AG20443 (cell line): ENCODE results near the gene CBFA2T3.
A peak's percentile ranks its signal among the peaks of the same experiment; 100 is the strongest.

Experiments
- DNase-seq: peaks from one replicate; pipeline ENCODE4 v3.0.0; 2012; ENCODE audit warnings: low spot score, mixed read lengths

The CBFA2T3 gene

DNA sequence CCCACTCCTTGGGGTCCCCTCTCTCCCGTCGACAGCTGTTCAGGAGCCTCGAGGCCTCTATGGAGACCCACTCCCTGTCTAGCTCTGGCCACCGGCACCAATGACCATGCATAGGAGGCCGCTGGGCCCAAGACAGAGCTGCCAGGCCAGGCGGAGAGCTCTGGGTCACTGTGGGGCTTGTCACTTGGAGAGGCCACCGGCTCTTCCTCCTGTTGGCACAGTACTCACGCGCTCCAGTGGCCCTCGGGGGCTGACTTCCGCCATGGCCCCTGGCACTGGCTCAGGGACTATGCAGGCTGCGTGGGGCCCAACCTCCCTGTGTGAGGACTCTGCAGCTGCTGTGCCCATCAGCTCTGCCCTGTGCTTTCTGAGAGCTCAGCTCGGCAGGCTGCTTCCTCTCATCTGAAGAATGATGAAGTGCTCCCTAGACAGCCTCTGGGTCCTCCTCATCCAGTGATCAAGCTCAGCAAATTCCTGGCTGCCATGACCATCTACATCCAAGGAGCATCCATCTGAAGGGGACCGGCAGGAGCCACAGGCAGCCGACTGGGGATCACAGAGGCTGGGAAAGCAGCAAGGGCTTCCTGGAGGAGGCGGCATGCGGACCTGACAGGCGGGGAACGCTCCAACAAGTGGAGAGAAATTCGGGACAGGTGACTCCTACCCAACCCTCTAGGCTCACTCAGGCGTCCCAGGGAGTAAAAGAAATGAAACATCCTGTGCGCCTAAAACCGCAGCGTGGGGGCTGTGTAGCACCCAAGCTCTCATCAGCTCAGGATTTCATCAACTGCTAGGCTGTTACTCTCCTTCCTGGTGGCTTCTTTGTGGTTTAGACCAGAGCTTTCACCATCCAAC lies 137.0 kb downstream of the CBFA2T3 start:
- DNase-seq = no peak

GRCh38 chr16:88839026-88839529 lies 137.9 kb downstream of the CBFA2T3 start:
- DNase-seq = no peak

- no peak for DNase-seq
Measured at GRCh38 chr16:88838566-88838965, 138.4 kb downstream of the CBFA2T3 start.

- no peak for DNase-seq
Measured at GRCh38 chr16:88837806-88838205, 139.2 kb downstream of the CBFA2T3 start.

DNA sequence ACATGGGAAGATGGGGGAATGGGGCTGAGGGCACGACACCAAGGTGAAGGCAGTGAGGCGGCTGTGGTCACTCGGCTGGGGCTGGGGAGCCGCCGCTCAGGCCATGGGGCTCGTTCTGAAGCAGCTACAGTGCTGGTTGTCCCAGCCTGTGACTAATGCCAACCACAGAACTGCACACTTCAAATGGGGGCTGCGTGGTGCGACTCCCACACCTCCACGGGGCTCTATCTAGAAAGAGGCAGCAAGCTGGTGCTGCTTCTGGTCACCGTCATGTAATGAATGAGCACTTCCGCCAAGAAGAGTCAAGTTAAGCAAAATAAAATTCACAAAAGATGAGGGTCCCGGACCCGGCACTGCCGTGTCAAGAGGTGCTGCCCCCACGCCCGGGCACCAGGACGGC lies 140.2 kb downstream of the CBFA2T3 start:
- no peak for DNase-seq

- DNase-seq = no peak
Measured at GRCh38 chr16:88835818-88836217, 141.2 kb downstream of the CBFA2T3 start.

DNA sequence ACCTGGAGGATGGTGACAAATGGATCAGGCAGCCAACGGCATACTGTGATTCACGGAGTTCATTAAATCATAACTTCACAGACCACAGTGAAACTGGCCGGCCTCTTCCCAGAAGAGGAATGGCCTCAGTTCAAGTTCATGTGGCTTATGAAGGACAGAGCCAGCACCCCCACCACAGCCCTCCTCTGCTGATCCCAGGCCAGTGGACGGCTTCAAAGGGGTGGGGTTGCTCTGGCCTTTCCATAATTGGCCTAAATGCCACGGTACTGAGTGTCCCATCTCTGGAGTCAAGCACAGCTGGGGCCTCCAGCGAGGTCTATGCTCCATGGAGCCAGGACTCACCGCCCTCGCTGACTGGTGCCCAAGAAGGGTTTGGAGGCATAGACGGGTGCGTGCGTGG lies 141.6 kb downstream of the CBFA2T3 start:
- peak; percentile 76 for DNase-seq

GRCh38 chr16:88834670-88835069 lies 142.3 kb downstream of the CBFA2T3 start:
- no peak for DNase-seq

GRCh38 chr16:88833086-88833485 lies 143.9 kb downstream of the CBFA2T3 start:
- DNase-seq = no peak

DNA sequence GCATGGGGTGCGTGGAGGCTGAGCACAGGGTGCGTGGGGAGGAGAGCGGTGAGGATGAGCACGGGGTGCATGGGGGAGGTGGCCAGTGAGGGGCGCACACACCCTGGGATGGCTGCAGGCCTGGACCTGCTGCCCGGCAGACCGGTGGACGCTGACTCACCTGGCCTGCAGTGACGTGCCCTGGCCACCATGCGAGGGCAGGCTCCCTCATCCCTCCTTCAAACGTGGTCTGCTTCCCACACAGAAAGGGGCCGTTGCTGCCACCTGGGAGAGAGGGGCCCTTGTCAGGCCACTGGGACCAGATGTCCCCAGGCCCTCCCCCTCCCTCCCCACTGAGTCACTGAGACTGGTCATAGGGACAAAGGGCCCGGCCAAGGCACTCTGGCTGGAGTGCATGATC lies 145.2 kb downstream of the CBFA2T3 start:
- DNase-seq = peak; percentile 29

DNA sequence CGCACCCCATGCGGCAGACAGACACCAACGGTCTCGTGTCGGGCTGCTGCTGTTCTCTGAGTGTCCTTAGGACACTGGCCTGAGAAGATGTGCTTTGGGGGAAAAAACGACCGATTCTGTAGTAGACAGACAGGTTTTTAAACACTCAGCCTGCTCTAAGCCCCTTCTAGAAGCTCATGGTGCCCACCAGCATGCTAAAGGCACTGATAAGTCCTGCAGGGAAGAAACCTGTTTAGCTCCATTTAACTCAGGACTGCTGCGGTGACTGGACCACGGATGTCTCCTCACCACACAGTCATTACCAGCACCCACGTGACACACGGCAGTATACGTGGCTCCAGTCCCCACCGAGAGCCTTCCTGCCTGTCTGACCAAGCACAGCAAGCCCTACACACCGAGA lies 146.2 kb downstream of the CBFA2T3 start:
- no peak for DNase-seq

DNA sequence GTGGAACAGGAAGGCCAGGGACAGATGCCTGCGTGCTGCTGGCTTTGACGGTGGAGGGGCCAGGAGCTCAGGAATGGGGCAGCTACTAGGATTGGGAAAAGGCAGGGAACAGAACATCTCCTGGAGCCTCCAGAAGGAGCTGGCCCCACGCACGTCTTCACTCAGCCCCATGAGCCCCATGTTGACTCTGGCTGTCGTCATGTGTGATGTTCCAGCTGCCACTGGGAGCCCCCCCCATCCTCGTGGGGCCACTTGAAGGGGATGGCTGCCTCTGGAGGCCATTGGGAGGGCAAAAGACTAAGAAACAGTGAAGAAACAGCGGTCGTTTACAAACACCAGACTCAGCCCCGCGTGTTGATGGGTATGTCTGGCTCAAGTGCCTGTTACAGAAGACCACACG lies 146.7 kb downstream of the CBFA2T3 start:
- no peak for DNase-seq

DNA sequence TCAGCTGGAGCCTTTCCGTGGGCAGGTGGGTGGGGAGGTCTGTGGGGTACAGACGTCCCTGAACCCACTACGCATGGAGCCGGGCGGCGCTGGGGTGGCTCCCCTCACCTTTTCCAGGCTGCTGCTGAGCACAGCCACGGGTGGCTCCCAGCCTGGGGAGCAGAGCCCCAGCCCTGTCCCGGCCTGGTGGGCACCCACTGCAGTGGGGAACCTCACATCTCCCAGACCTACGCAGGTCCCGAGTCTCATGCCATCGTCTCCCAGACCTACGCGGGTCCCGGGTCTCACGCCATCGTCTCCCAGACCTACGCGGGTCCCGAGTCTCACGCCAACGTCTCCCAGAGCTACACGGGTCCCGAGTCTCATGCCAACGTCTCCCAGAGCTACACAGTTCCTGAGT lies 148.3 kb downstream of the CBFA2T3 start:
- no peak for DNase-seq

DNA sequence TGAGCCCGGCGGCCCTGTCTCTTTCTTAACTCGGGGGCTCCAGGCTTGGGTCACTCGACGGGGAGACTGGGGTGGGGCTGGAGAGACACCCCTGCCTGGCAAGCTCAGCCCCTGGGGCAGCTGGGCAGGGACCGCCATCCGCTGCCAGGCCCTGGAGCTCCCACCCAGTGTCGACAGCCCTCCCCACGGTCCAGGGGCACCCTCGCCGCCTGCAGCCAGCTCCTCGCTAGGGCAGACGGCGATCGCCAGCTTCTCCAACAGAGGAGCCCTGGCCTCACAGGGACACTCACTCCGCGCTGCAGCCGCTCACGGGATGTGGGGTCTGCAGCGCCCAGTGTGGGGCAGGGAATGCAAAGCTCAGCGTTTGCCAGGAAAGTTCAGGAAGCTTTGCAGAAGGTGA lies 149.3 kb downstream of the CBFA2T3 start:
- DNase-seq = no peak

DNA sequence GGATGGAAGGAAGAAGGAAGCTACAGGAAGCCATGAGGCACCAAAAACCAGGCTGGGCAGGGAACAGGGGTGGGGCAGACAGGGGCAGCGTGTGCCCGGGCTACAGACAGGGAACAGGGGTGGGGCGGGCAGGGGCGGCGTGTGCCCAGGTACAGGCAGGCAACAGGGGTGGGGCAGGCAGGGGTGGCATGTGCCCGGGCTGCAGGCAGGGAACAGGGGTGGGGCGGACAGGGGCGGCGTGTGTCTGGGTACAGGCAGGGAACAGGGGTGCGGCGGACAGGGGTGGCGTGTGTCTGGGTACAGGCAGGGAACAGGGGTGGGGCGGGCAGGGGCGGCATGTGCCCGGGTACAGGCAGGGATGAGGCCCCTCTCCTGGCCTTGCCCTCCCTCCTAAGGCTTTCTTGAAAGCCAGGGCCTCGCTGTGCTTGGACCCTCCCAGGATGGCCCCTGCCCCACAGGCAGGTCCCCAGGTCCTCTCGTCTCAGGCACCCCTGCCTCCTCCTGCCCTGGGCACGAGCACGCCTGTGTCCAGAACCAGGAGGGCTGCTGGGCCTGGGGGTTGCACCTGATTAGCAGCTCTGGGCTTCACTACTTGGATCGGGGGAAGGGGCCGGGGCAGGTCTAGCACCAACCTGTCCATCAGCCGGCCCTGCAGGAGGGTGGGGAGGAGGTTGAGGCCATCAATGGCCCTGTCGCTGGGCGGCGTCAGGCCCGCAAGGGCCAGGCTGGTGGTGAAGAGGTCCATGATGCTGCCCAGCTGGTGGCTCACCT lies 150.8 kb downstream of the CBFA2T3 start:
- no peak for DNase-seq

DNA sequence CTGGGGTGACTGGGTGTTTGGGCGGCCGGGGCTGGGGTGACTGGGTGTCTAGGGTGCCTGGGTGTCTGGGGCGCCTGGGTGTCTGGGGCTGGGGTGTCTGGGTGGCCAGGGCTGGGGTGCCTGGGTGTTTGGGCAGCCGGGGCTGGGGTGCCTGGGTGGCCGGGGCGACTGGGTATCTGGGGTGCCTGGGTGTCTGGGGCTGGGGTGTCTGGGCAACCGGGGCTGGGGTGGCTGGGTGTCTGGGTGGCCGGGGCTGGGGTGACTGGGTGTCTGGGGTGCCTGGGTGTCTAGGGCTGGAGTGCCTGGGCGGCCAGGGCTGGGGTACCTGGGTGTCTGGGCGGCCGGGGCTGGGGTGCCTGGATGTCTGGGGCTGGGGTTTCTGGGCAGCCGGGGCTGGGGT lies 151.9 kb downstream of the CBFA2T3 start:
- no peak for DNase-seq
